HepG2 (cell line): ENCODE measurements around the gene CYP27A1. TPM values are rescaled to one million over a fixed set of nuclear protein-coding genes. Genes with fewer than 3 reads are reported as not detected.

ENCODE experiments used
- BRCA1 ChIP-seq: sonication (generic); formaldehyde crosslinking; IDR thresholded peaks from 2 replicates; pipeline ENCODE4 v1.4.0; 2020; ENCODE audit warnings: missing genetic modification reagents
- GZF1 ChIP-seq: sonication (generic); formaldehyde crosslinking; IDR thresholded peaks from 2 replicates; pipeline ENCODE4 v1.5.1; 2020; ENCODE audit warnings: mild to moderate bottlenecking, missing genetic modification reagents
- IRF2 ChIP-seq: IDR thresholded peaks from 2 replicates; pipeline ENCODE4 v1.6.1; 2018; ENCODE audit warnings: missing genetic modification reagents, missing compliant biosample characterization
- KAT2B ChIP-seq: fragments of 150-350 bp; IDR thresholded peaks from 2 replicates; pipeline ENCODE4 v1.6.1; 2014; ENCODE audit warnings: low read depth, low read length, borderline replicate concordance
- MED1 ChIP-seq: sonication (generic); formaldehyde crosslinking; IDR thresholded peaks from 2 replicates; pipeline ENCODE4 v1.4.0; 2020; ENCODE audit warnings: missing genetic modification reagents
- MIER3 ChIP-seq: IDR thresholded peaks from 2 replicates; pipeline ENCODE4 v1.6.1; 2016; ENCODE audit warnings: missing compliant biosample characterization, borderline replicate concordance
- NFIC ChIP-seq: IDR thresholded peaks from 2 replicates; pipeline ENCODE4 v1.6.1; 2012; ENCODE audit warnings: mild to moderate bottlenecking, low read length, inconsistent platforms
- TARDBP ChIP-seq: sonication (generic); formaldehyde crosslinking; IDR thresholded peaks from 2 replicates; pipeline ENCODE4 v1.8.0; 2022; ENCODE audit warnings: mild to moderate bottlenecking, missing genetic modification reagents
- TBX2 ChIP-seq: sonication (generic); formaldehyde crosslinking; IDR thresholded peaks from 2 replicates; pipeline ENCODE4 v1.5.0; 2020; ENCODE audit warnings: missing genetic modification reagents, mild to moderate bottlenecking, borderline replicate concordance
- ZFYVE20 ChIP-seq: sonication (generic); formaldehyde crosslinking; IDR thresholded peaks from 2 replicates; pipeline ENCODE4 v1.8.0; 2023; ENCODE audit warnings: low read depth, mild to moderate bottlenecking, moderate library complexity, missing genetic modification reagents, borderline replicate concordance
- ZNF558 ChIP-seq: sonication (generic); formaldehyde crosslinking; IDR thresholded peaks from 2 replicates; pipeline ENCODE4 v1.9.0; 2022; ENCODE audit warnings: mild to moderate bottlenecking, missing genetic modification reagents, borderline replicate concordance
- polyA plus RNA-seq, 8 experiments: library from polyadenylated mRNA; depleted of rRNA in 3 of 8; stranded (reverse) in 7 of 8; unstranded in 1 of 8; fragments of >200 nt; fragmentation: Illumina TruSeq in 4 of 8; extraction: Trizol in 4 of 8; gene quantifications; 2 replicates each; pipeline versions ENCODE4 v1.2.1 to v1.2.3, GENCODE V29; 2011 to 2016; ENCODE audit warnings: low read depth in 4 of 8, missing spikeins in 1 of 8, mixed read lengths in 1 of 8; ENCODE audit not compliant: insufficient read depth in 1 of 8
- total RNA-seq, 5 experiments: library from RNA; depleted of rRNA; stranded (reverse); fragments of >200 nt; fragmentation: Illumina TruSeq; extraction: Trizol; gene quantifications; 2 replicates each; pipeline ENCODE4 v1.2.3, GENCODE V29; 2016; ENCODE audit warnings: low read depth in 1 of 5
- TF ChIP-seq, protein P1 (sequence below): sonication (generic); formaldehyde crosslinking; IDR thresholded peaks from 2 replicates; pipeline ENCODE4 v1.4.0; 2020; ENCODE audit warnings: mild to moderate bottlenecking, missing genetic modification reagents
- TF ChIP-seq, protein P2 (sequence below): sonication (generic); formaldehyde crosslinking; IDR thresholded peaks from 2 replicates; pipeline ENCODE4 v1.5.0; 2020; ENCODE audit warnings: missing genetic modification reagents, mild to moderate bottlenecking, borderline replicate concordance
- TF ChIP-seq, protein P3 (sequence below): sonication (generic); formaldehyde crosslinking; IDR thresholded peaks from 2 replicates; pipeline ENCODE4 v1.5.0; 2020; ENCODE audit warnings: missing genetic modification reagents, mild to moderate bottlenecking, borderline replicate concordance
- TF ChIP-seq, protein P4 (sequence below): sonication (generic); formaldehyde crosslinking; IDR thresholded peaks from 2 replicates; pipeline ENCODE4 v1.5.0; 2020; ENCODE audit warnings: mild to moderate bottlenecking, missing genetic modification reagents, moderate library complexity
- TF ChIP-seq, protein P5 (sequence below): sonication (generic); formaldehyde crosslinking; IDR thresholded peaks from 2 replicates; pipeline ENCODE4 v1.5.0; 2020; ENCODE audit warnings: missing genetic modification reagents, mild to moderate bottlenecking, borderline replicate concordance
- TF ChIP-seq, protein P6 (sequence below): IDR thresholded peaks from 2 replicates; pipeline ENCODE4 v1.6.1; 2016; ENCODE audit warnings: missing biosample characterization, missing genetic modification reagents, low read depth

The CYP27A1 gene
- total and polyA plus RNA-seq, 2 of the 13 experiments (the other 11 are each of a cell fraction or from before 2014, with no cell fraction given) = 157 to 266 TPM

DNA sequence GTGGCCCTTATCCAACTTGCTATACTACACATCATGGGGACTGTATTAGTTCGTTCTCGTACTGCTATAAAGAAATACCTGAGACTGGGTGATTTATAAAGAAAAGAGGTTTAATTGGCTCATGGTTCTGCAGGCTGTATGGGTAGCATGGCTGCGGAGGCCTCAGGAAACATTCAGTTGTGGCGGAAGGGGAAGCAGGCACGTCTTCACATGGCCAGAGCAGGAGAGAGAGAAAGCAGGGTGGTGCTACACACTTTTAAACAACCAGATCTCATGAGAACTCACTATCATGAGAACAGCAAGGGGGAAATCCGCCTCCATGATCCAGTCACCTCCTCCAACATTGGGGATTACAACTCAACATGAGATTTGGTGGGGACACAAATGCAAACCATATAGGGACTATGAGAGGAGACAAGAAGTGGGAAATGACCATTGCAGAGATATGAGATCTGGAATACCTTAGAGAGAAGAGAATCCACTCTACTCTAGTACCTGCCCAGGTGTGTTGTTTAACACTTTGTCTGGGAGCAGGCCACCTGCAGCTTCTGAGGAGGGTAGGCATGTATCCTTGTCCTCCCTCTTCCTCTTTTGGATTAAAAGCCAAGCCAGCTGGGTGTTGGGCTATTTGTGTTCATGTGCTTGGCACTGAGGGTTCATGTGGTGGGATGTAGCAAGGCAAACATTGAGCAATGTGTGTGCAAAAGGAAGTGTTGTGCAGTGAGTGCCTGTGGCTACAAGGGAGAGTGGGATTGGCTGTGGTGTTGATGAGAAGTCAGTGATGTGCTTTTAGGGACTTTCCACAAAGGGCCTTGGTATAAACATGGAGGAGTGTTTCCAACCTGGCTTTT lies 48.6 kb upstream of the CYP27A1 start (continued):
- TF ChIP-seq, protein P1, sequence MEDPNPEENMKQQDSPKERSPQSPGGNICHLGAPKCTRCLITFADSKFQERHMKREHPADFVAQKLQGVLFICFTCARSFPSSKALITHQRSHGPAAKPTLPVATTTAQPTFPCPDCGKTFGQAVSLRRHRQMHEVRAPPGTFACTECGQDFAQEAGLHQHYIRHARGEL (CRISPR knock-in tag) = no peak
- TF ChIP-seq BRCA1 (no peak), GZF1 (CRISPR knock-in tag) (no peak), TBX2 (CRISPR knock-in tag) (peak; percentile 82; the same call in 1 of the 2 replicates), IRF2 (CRISPR knock-in tag) (peak; percentile 92), TARDBP (CRISPR knock-in tag) (peak; percentile 94), ZFYVE20 (CRISPR knock-in tag) (no peak), KAT2B (no peak), NFIC (peak; percentile 55; the same call in 1 of the 2 replicates), MED1 (CRISPR knock-in tag) (peak; percentile 98), MIER3 (CRISPR knock-in tag) (peak; percentile 99), ZNF558 (CRISPR knock-in tag) (peak; percentile 75; the same call in 1 of the 2 replicates)
- TF ChIP-seq, protein P2, sequence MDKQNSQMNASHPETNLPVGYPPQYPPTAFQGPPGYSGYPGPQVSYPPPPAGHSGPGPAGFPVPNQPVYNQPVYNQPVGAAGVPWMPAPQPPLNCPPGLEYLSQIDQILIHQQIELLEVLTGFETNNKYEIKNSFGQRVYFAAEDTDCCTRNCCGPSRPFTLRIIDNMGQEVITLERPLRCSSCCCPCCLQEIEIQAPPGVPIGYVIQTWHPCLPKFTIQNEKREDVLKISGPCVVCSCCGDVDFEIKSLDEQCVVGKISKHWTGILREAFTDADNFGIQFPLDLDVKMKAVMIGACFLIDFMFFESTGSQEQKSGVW = peak; percentile 68; the same call in 1 of the 2 replicates
- TF ChIP-seq, protein P3, sequence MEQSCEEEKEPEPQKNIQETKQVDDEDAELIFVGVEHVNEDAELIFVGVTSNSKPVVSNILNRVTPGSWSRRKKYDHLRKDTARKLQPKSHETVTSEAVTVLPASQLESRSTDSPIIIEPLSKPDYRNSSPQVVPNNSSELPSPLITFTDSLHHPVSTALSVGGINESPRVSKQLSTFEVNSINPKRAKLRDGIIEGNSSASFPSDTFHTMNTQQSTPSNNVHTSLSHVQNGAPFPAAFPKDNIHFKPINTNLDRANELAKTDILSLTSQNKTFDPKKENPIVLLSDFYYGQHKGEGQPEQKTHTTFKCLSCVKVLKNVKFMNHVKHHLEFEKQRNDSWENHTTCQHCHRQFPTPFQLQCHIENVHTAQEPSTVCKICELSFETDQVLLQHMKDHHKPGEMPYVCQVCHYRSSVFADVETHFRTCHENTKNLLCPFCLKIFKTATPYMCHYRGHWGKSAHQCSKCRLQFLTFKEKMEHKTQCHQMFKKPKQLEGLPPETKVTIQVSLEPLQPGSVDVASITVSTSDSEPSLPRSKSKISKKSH (CRISPR knock-in tag) = no peak
- TF ChIP-seq, protein P4, sequence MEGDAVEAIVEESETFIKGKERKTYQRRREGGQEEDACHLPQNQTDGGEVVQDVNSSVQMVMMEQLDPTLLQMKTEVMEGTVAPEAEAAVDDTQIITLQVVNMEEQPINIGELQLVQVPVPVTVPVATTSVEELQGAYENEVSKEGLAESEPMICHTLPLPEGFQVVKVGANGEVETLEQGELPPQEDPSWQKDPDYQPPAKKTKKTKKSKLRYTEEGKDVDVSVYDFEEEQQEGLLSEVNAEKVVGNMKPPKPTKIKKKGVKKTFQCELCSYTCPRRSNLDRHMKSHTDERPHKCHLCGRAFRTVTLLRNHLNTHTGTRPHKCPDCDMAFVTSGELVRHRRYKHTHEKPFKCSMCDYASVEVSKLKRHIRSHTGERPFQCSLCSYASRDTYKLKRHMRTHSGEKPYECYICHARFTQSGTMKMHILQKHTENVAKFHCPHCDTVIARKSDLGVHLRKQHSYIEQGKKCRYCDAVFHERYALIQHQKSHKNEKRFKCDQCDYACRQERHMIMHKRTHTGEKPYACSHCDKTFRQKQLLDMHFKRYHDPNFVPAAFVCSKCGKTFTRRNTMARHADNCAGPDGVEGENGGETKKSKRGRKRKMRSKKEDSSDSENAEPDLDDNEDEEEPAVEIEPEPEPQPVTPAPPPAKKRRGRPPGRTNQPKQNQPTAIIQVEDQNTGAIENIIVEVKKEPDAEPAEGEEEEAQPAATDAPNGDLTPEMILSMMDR (CRISPR knock-in tag) = peak; percentile 23; the same call in 1 of the 2 replicates
- TF ChIP-seq, protein P5, sequence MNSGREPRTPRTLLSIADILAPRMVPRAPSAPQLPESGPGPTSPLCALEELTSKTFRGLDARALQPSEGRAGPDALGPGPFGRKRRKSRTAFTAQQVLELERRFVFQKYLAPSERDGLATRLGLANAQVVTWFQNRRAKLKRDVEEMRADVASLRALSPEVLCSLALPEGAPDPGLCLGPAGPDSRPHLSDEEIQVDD (CRISPR knock-in tag) = no peak
- TF ChIP-seq, protein P6, sequence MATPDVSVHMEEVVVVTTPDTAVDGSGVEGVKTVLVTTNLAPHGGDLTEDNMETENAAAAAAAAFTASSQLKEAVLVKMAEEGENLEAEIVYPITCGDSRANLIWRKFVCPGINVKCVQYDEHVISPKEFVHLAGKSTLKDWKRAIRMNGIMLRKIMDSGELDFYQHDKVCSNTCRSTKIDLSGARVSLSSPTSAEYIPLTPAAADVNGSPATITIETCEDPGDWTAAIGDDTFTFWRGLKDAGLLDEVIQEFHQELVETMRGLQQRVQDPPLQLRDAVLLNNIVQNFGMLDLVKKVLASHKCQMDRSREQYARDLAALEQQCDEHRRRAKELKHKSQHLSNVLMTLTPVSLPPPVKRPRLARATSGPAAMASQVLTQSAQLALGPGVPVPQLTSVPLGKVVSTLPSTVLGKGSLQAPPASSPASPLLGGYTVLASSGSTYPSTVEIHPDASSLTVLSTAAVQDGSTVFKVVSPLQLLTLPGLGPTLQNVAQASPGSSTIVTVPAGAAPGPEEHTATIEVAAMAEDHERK (CRISPR knock-in tag) = no peak
